Measurements from ENCODE around the gene ADAM10.
"Not testable (repeated sequence)": the region's sequence is repeated elsewhere in the genome, so short reads cannot be mapped to it uniquely, and the experiment has no call there.

Gene ADAM10

GRCh38 chr15:58608129-58608590 lies 141.3 kb downstream of the ADAM10 start:
- no peak for DNase-seq (ENCODE audit: low read depth, low spot score)

- DNase-seq (ENCODE audit: low read depth, low spot score) = no peak
These were observed 142.9 kb downstream of the ADAM10 start for GRCh38 chr15:58606577-58607080.

GRCh38 chr15:58605931-58606530 lies 143.5 kb downstream of the ADAM10 start:
- DNase-seq (ENCODE audit: low read depth, low spot score) = no peak

- no peak for DNase-seq (ENCODE audit: low read depth, low spot score)
These were observed 145.0 kb downstream of the ADAM10 start for GRCh38 chr15:58604455-58604923.

GRCh38 chr15:58603927-58604326 lies 145.6 kb downstream of the ADAM10 start:
- not testable (repeated sequence) for DNase-seq (ENCODE audit: low read depth, low spot score)

GRCh38 chr15:58602823-58603222 lies 146.7 kb downstream of the ADAM10 start:
- no peak for DNase-seq (ENCODE audit: low read depth, low spot score)

GRCh38 chr15:58598829-58599210 lies 150.7 kb downstream of the ADAM10 start:
- DNase-seq (ENCODE audit: low read depth, low spot score) = no peak

GRCh38 chr15:58597943-58598828 lies 151.3 kb downstream of the ADAM10 start:
- peak; percentile 15 for DNase-seq (ENCODE audit: low read depth, low spot score)

GRCh38 chr15:58595516-58596263 lies 153.8 kb downstream of the ADAM10 start:
- DNase-seq (ENCODE audit: low read depth, low spot score) = no peak

GRCh38 chr15:58594898-58595297 lies 154.6 kb downstream of the ADAM10 start:
- no peak for DNase-seq (ENCODE audit: low read depth, low spot score)

GRCh38 chr15:58593870-58594269 lies 155.6 kb downstream of the ADAM10 start:
- no peak for DNase-seq (ENCODE audit: low read depth, low spot score)

GRCh38 chr15:58590926-58591325 lies 158.6 kb downstream of the ADAM10 start:
- no peak for DNase-seq (ENCODE audit: low read depth, low spot score)

GRCh38 chr15:58590236-58590635 lies 159.3 kb downstream of the ADAM10 start:
- no peak for DNase-seq (ENCODE audit: low read depth, low spot score)

GRCh38 chr15:58589047-58589446 lies 160.5 kb downstream of the ADAM10 start:
- no peak for DNase-seq (ENCODE audit: low read depth, low spot score)

GRCh38 chr15:58588096-58588495 lies 161.4 kb downstream of the ADAM10 start:
- no peak for DNase-seq (ENCODE audit: low read depth, low spot score)

GRCh38 chr15:58587486-58587885 lies 162.0 kb downstream of the ADAM10 start:
- DNase-seq (ENCODE audit: low read depth, low spot score) = no peak

- DNase-seq (ENCODE audit: low read depth, low spot score) = no peak
These were observed 163.6 kb downstream of the ADAM10 start for GRCh38 chr15:58585693-58586443.

GRCh38 chr15:58584789-58585461 lies 164.6 kb downstream of the ADAM10 start:
- DNase-seq (ENCODE audit: low read depth, low spot score) = no peak

GRCh38 chr15:58583171-58583908 lies 166.2 kb downstream of the ADAM10 start:
- no peak for DNase-seq (ENCODE audit: low read depth, low spot score)

- DNase-seq (ENCODE audit: low read depth, low spot score) = no peak
These were observed 167.3 kb downstream of the ADAM10 start for GRCh38 chr15:58582160-58582559.

Data from iPS DF 19.7 (cell line).